VCaP (cell line): ENCODE data around the gene ATP8A1.

Source experiments
- H3K27ac ChIP-seq: fragments of 450-650 bp; 2 replicates; pipeline ENCODE4 v1.5.1; 2017
- CTCF ChIP-seq: fragments of 450-650 bp; conservative IDR thresholded peaks from 2 replicates; pipeline ENCODE4 v1.5.1; 2017; ENCODE audit warnings: mild to moderate bottlenecking, moderate library complexity

The ATP8A1 gene

GRCh38 chr4:42608551-42608950 lies 48.4 kb downstream of the ATP8A1 start:
- H3K27ac ChIP-seq = no peak overlapping the region
- no peak for TF ChIP-seq CTCF

GRCh38 chr4:42607011-42607726 lies 49.7 kb downstream of the ATP8A1 start:
- H3K27ac ChIP-seq = no peak overlapping the region
- no peak for TF ChIP-seq CTCF

GRCh38 chr4:42605264-42605663 lies 51.6 kb downstream of the ATP8A1 start:
- TF ChIP-seq CTCF = no peak
- no peak overlapping the region for H3K27ac ChIP-seq

- no peak for TF ChIP-seq CTCF
Measured at GRCh38 chr4:42603862-42604261, 53.0 kb downstream of the ATP8A1 start.

GRCh38 chr4:42600578-42600977 lies 56.3 kb downstream of the ATP8A1 start:
- no peak for TF ChIP-seq CTCF
- no peak overlapping the region for H3K27ac ChIP-seq

More at GRCh38 chr4:42603862-42604261, 53.0 kb downstream of the ATP8A1 start:
- H3K27ac ChIP-seq = no peak overlapping the region

GRCh38 chr4:42596918-42597317 lies 60.0 kb downstream of the ATP8A1 start:
- H3K27ac ChIP-seq = peak overlapping the region; percentile 63
- no peak for TF ChIP-seq CTCF

GRCh38 chr4:42594888-42595287 lies 62.0 kb downstream of the ATP8A1 start:
- H3K27ac ChIP-seq = no peak overlapping the region
- TF ChIP-seq CTCF = no peak
